K562 (cell line): ENCODE results near the gene ZNRF1. TPM values are rescaled to one million over a fixed set of nuclear protein-coding genes. Genes with fewer than 3 reads are reported as not detected.

Experiments
- ATAC-seq: fragments of 200-7000 bp; cut with Tn5 transposase; 3 replicates; pipeline ENCODE4 v1.9.1; 2020; ENCODE audit warnings: moderate library complexity
- BruUV-seq: library from RNA; stranded (reverse); fragments of 400-500 nt; replicated peaks from 2 replicates; lab custom pipeline; 2021; lab: Mats Ljungman, UMichigan
- CTCF ChIA-PET: fragments of 300-600 bp; formaldehyde crosslinking; extraction: SDS; loops from one replicate; lab custom pipeline; 2021; ENCODE audit warnings: low intra/inter-chr PET ratio; lab: Yijun Ruan, JAX
- POLR2A ChIA-PET: fragments of 300-600, 350-650 bp; sonication (Branson Sonifier 250); formaldehyde crosslinking; extraction: SDS; loops from one replicate; lab custom pipeline; 2021; ENCODE audit warnings: antibody characterized with exemption, inconsistent platforms; lab: Yijun Ruan, JAX
- DNase-seq, 4 experiments: peaks; one replicate each; pipeline versions ENCODE4 v3.0.0 to v3.0.0-alpha.2; 2011 to 2018; ENCODE audit warnings: low spot score in 3 of 4, mixed read lengths in 3 of 4; ENCODE audit errors: extremely low read depth in 1 of 4
- FAIRE-seq: peaks from 2 replicates; lab custom pipeline; 2011; peaks lifted over from hg19 to GRCh38; lab: Jason Lieb, UNC
- H2AFZ ChIP-seq: 2 replicates; pipeline ENCODE4 v1.6.0; 2011; ENCODE audit warnings: low read depth, low read length, control low read depth, inconsistent platforms
- H3K27ac ChIP-seq: fragments of 200-600 bp; 3 replicates; pipeline ENCODE4 v1.8.0; 2011; ENCODE audit warnings: low read depth, mild to moderate bottlenecking, control low read depth, inconsistent platforms, low read length, moderate library complexity, mixed read lengths; ENCODE audit errors: extremely low read depth
- H3K27me3 ChIP-seq, 2 experiments: fragments of 300-600 bp in 1 of 2; 2 replicates in 1 of 2; 3 replicates in 1 of 2; pipeline versions ENCODE4 v1.6.0 to v1.8.0; 2011; ENCODE audit warnings: inconsistent platforms in 2 of 2, low read length in 2 of 2, mild to moderate bottlenecking in 1 of 2, mixed read lengths in 1 of 2, moderate library complexity in 1 of 2; ENCODE audit not compliant: control insufficient read depth in 2 of 2, insufficient read depth in 2 of 2
- H3K36me3 ChIP-seq: fragments of 300-600 bp; 3 replicates; pipeline ENCODE4 v1.8.0; 2011; ENCODE audit warnings: mild to moderate bottlenecking, low read length, inconsistent platforms; ENCODE audit not compliant: control insufficient read depth, insufficient read depth
- H3K4me1 ChIP-seq, 2 experiments: fragments of 200-600 bp in 1 of 2; replicated peaks in 1 of 2; 2 replicates in 1 of 2; 3 replicates in 1 of 2; pipeline versions ENCODE4 v1.5.1 to v1.8.0; 2011; ENCODE audit warnings: inconsistent platforms in 2 of 2, low read length in 2 of 2, mild to moderate bottlenecking in 1 of 2, mixed read lengths in 1 of 2, moderate library complexity in 1 of 2; ENCODE audit not compliant: control insufficient read depth in 2 of 2, insufficient read depth in 2 of 2
- H3K4me2 ChIP-seq: 2 replicates; pipeline ENCODE4 v1.6.1; 2011; ENCODE audit warnings: low read length, control low read depth, inconsistent platforms, mixed read lengths; ENCODE audit not compliant: insufficient read depth
- H3K4me3 ChIP-seq: fragments of 200-600 bp; sonication (generic), shearing (Covaris generic); 2 replicates; pipeline ENCODE4 v1.5.1; 2016; ENCODE audit warnings: control low read depth, inconsistent platforms
- H3K79me2 ChIP-seq: fragments of 200-600 bp; 3 replicates; pipeline ENCODE4 v1.8.0; 2011; ENCODE audit warnings: low read length, inconsistent platforms; ENCODE audit not compliant: control insufficient read depth, insufficient read depth
- H3K9ac ChIP-seq, 2 experiments: 2 replicates each; pipeline versions ENCODE4 v1.6.0 to v1.6.1; 2011; ENCODE audit warnings: low read depth in 2 of 2, low read length in 2 of 2, control low read depth in 1 of 2, inconsistent platforms in 1 of 2, mild to moderate bottlenecking in 1 of 2, mixed read lengths in 1 of 2; ENCODE audit not compliant: insufficient read depth in 1 of 2
- H3K9me1 ChIP-seq: one replicate; pipeline ENCODE4 v1.6.0; 2011; ENCODE audit warnings: inconsistent platforms, mild to moderate bottlenecking, low read length, moderate library complexity; ENCODE audit not compliant: control insufficient read depth, insufficient read depth
- H3K9me3 ChIP-seq: replicated peaks from 2 replicates; pipeline ENCODE4 v1.5.1; 2011; ENCODE audit warnings: low read depth, low read length, inconsistent platforms; ENCODE audit not compliant: control insufficient read depth, insufficient read depth
- H4K20me1 ChIP-seq: replicated peaks from 2 replicates; pipeline ENCODE4 v1.6.1; 2011; ENCODE audit warnings: low read length, inconsistent platforms, mixed read lengths; ENCODE audit not compliant: control insufficient read depth, insufficient read depth
- BCOR ChIP-seq: fragments of 450-650 bp; IDR thresholded peaks from 2 replicates; pipeline ENCODE4 v1.6.1; 2016
- C11orf30 ChIP-seq: fragments of 450-650 bp; IDR thresholded peaks from 2 replicates; pipeline ENCODE4 v1.6.1; 2016; ENCODE audit warnings: low read depth, mild to moderate bottlenecking
- DPF2 ChIP-seq: fragments of 450-650 bp; IDR thresholded peaks from 2 replicates; pipeline ENCODE4 v1.6.1; 2016
- HLTF ChIP-seq: fragments of 450-650 bp; IDR thresholded peaks from 2 replicates; pipeline ENCODE4 v1.6.1; 2016
- MTF1 ChIP-seq: fragments of 250-450 bp; sonication (Bioruptor Pico); IDR thresholded peaks from 2 replicates; pipeline ENCODE4 v1.9.0; 2021; ENCODE audit warnings: moderate library complexity, mild to moderate bottlenecking, inconsistent platforms, borderline replicate concordance
- RCOR1 ChIP-seq, 2 experiments: IDR thresholded peaks; 2 replicates each; pipeline ENCODE4 v1.6.1; 2012; ENCODE audit warnings: low read depth in 2 of 2, low read length in 2 of 2, borderline replicate concordance in 1 of 2, improper control_type of control experiment in 1 of 2
- YY1 ChIP-seq, 3 experiments: IDR thresholded peaks; 2 replicates each; pipeline ENCODE4 v1.6.1; 2011; ENCODE audit warnings: low read length in 2 of 3, mild to moderate bottlenecking in 2 of 3, moderate library complexity in 2 of 3, borderline replicate concordance in 1 of 3, control low read depth in 1 of 3, low read depth in 1 of 3; ENCODE audit not compliant: insufficient read depth in 3 of 3, insufficient replicate concordance in 2 of 3, control insufficient read depth in 1 of 3, insufficient read length in 1 of 3; ENCODE audit errors: extremely low read depth in 1 of 3
- ZKSCAN8 ChIP-seq: fragments of 200-800 bp; sonication (Bioruptor generic); IDR thresholded peaks from 2 replicates; pipeline ENCODE4 v1.6.1; 2016; ENCODE audit warnings: missing genetic modification characterization, missing compliant biosample characterization
- WGBS: fragments of 100-300 bp; shearing (Covaris generic); methylation state at CpG from one replicate; pipeline ENCODE4 v1.1.6; 2016; ENCODE audit warnings: low coverage, mixed read lengths; ENCODE audit not compliant: insufficient coverage; ENCODE audit errors: missing lambda C conversion rate; 5-methylcytosine and 5-hydroxymethylcytosine counted together
- in situ Hi-C: fragments of 300-500 bp; cut with MboI; formaldehyde crosslinking; loops from 4 replicates; pipeline ENCODE4 v1.15.0; 2018; ENCODE audit warnings: inconsistent platforms, mixed read lengths
- intact Hi-C: fragments of 100-400 bp; cut with micrococcal nuclease; formaldehyde crosslinking; loops from 2 replicates; pipeline ENCODE4 v1.14.2; 2022
- polyA plus RNA-seq, 8 experiments: library from polyadenylated mRNA; depleted of rRNA in 4 of 8; stranded (reverse) in 5 of 8; unstranded in 3 of 8; fragments of >200 nt; fragmentation: Nextera tagmentation in 2 of 8; fragmentation: Illumina TruSeq in 1 of 8; extraction: Ambion mirVana in 2 of 8; extraction: Trizol in 1 of 8; gene quantifications; 2 replicates each; pipeline versions ENCODE4 v1.2.1 to v1.2.3, GENCODE V29; 2011 to 2014; ENCODE audit warnings: inconsistent platforms in 1 of 8, missing spikeins in 1 of 8
- total RNA-seq, 7 experiments: library from RNA; depleted of rRNA in 6 of 7; stranded (reverse); fragments of >200 nt in 6 of 7; fragmentation: Illumina TruSeq in 2 of 7; extraction: Trizol in 2 of 7; gene quantifications; 2 replicates each; pipeline versions ENCODE4 v1.2.1 to v1.2.3, GENCODE V29; 2011 to 2021; ENCODE audit warnings: low replicate concordance in 1 of 7
- TF ChIP-seq, protein P1 (sequence below), 2 experiments: fragments of 250-450 bp in 1 of 2; fragments of 450-650 bp in 1 of 2; sonication (Bioruptor Pico) in 1 of 2; IDR thresholded peaks; 2 replicates each; pipeline versions ENCODE4 v1.6.1 to v1.8.0; 2016 to 2021; ENCODE audit warnings: mild to moderate bottlenecking in 2 of 2, moderate library complexity in 2 of 2, missing compliant biosample characterization in 1 of 2, missing genetic modification characterization in 1 of 2

The ZNRF1 gene
- total and polyA plus RNA-seq, 9 of the 15 experiments (the other 6 are each of a cell fraction or from before 2014, with no cell fraction given): 9.5 to 37.7 (median 20.0) TPM

DNA sequence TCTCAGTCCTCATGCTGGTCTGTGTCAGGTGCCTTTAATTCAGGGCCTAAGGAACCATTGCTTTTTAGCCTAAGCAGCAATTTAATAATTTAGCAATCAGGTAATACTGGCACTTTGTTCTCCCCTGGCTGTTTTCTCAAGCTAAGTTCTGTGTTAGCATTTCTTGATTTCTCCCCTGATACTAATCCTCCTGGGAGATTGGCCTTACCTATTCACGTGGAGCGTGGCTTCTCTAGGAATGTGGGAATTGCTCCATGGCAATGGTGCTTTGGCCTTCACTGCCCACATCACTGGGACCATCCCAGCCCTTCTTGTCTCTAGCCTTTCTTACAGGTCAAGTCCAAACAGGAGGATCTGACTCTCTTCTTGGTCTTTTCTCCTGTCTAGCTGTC, 55.7 kb downstream of the ZNRF1 start:
- WGBS: 76% methylated on average over 2 of the region's 2 CpGs
- no peaks in the 10 kb centered on the region for H3K9me1 ChIP-seq
- H3K27ac ChIP-seq: peak overlapping the region; percentile 43; the same call in 1 of the 3 replicates
- in situ Hi-C loops: no loop called here
- CTCF ChIA-PET: no interaction called here
- no peak overlapping the region for H3K4me3 ChIP-seq
- TF ChIP-seq DPF2 (no peak), YY1 (IDR thresholded peaks at IDR 0.05; ENCODE audit: borderline replicate concordance in 1 of 3, control insufficient read depth in 1 of 3, extremely low read depth in 1 of 3, insufficient read depth in 3 of 3, insufficient read length in 1 of 3, insufficient replicate concordance in 2 of 3, low read depth in 1 of 3, low read length in 2 of 3) (no peak), BCOR (no peak), HLTF (no peak), C11orf30 (no peak), ZKSCAN8 (no peak), RCOR1 (IDR thresholded peaks at IDR 0.05; ENCODE audit: borderline replicate concordance in 1 of 2, low read depth in 2 of 2, low read length in 2 of 2) (no peak), MTF1 (CRISPR knock-in tag) (no peak)
- TF ChIP-seq, protein P1, sequence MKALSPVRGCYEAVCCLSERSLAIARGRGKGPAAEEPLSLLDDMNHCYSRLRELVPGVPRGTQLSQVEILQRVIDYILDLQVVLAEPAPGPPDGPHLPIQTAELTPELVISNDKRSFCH (CRISPR knock-in tag; IDR thresholded peaks at IDR 0.05): no peak
- TF ChIP-seq, protein P1 (tag; IDR thresholded peaks at IDR 0.05): no peak
- TF ChIP-seq, all 486 proteins: peak for 0
- no peak overlapping the region for H3K4me2 ChIP-seq
- peaks cover 84% of the 10 kb centered on the region for H3K79me2 ChIP-seq
- ATAC-seq: no peak
- H4K20me1 ChIP-seq: no peaks in the 10 kb centered on the region
- H3K4me1 ChIP-seq: peaks cover 8 to 39% of the 10 kb centered on the region in 2 experiments; a peak in 4 of 5 replicates
- no peaks in the 10 kb centered on the region for H3K36me3 ChIP-seq
- H3K9me3 ChIP-seq: 0 out of 2 replicates have a peak, but pooled peaks cover 3% of the 10 kb centered on the region
- H2AFZ ChIP-seq: no peak overlapping the region
- POLR2A ChIA-PET: interaction anchor here (0.6 to 2.5 kb wide), 3 partner anchors 9 to 166 kb away, joined by 3 to 25 read pairs (median 8); no protein-coding TSS in a partner anchor
- H3K9ac ChIP-seq: peak overlapping the region in 1 of 2 experiments; percentile 70; a peak in 1 of 4 replicates
- FAIRE-seq: no peak
- no peaks in the 10 kb centered on the region for H3K27me3 ChIP-seq
- BruUV-seq: no TSS peak
- no peak for DNase-seq
- intact Hi-C loops: no loop called here
